ENCODE measurements around the gene R3HDM4.

The R3HDM4 gene

GRCh38 chr19:936175-936546 is 23.1 kb upstream of the R3HDM4 start:
- in situ Hi-C loops (cut with MboI; ENCODE audit: low sequenced_read_pairs, unreplicated experiment): no loop called here
- TF ChIP-seq CTCF (IDR thresholded peaks at IDR 0.05; ENCODE audit: borderline replicate concordance, control extremely low read depth, extremely low read depth, insufficient read depth, missing control alignments): no peak
- no peak for DNase-seq (ENCODE audit: low spot score)

- no peak for TF ChIP-seq CTCF (IDR thresholded peaks at IDR 0.05; ENCODE audit: borderline replicate concordance, control extremely low read depth, extremely low read depth, insufficient read depth, missing control alignments)
- in situ Hi-C loops (cut with MboI; ENCODE audit: low sequenced_read_pairs, unreplicated experiment): no loop called here
- no peak for DNase-seq (ENCODE audit: low spot score)
These were observed 22.0 kb upstream of the R3HDM4 start for GRCh38 chr19:934865-935479.

- in situ Hi-C loops (cut with MboI; ENCODE audit: low sequenced_read_pairs, unreplicated experiment): no loop called here
- no peak for TF ChIP-seq CTCF (IDR thresholded peaks at IDR 0.05; ENCODE audit: borderline replicate concordance, control extremely low read depth, extremely low read depth, insufficient read depth, missing control alignments)
- no peak for DNase-seq (ENCODE audit: low spot score)
These were observed 21.3 kb upstream of the R3HDM4 start for GRCh38 chr19:934197-934840.

GRCh38 chr19:933553-933882 is 20.5 kb upstream of the R3HDM4 start:
- TF ChIP-seq CTCF (IDR thresholded peaks at IDR 0.05; ENCODE audit: borderline replicate concordance, control extremely low read depth, extremely low read depth, insufficient read depth, missing control alignments): no peak
- no peak for DNase-seq (ENCODE audit: low spot score)
- in situ Hi-C loops (cut with MboI; ENCODE audit: low sequenced_read_pairs, unreplicated experiment): no loop called here

GRCh38 chr19:932648-933552 is 19.9 kb upstream of the R3HDM4 start:
- in situ Hi-C loops (cut with MboI; ENCODE audit: low sequenced_read_pairs, unreplicated experiment): no loop called here
- TF ChIP-seq CTCF (IDR thresholded peaks at IDR 0.05; ENCODE audit: borderline replicate concordance, control extremely low read depth, extremely low read depth, insufficient read depth, missing control alignments): no peak
- peak; percentile 74 for DNase-seq (ENCODE audit: low spot score)

GRCh38 chr19:931860-932647 is 19.0 kb upstream of the R3HDM4 start:
- in situ Hi-C loops (cut with MboI; ENCODE audit: low sequenced_read_pairs, unreplicated experiment): no loop called here
- DNase-seq (ENCODE audit: low spot score): no peak
- TF ChIP-seq CTCF (IDR thresholded peaks at IDR 0.05; ENCODE audit: borderline replicate concordance, control extremely low read depth, extremely low read depth, insufficient read depth, missing control alignments): no peak
